IMR-90 (cell line): ENCODE results near the gene AS3MT. TPM values are rescaled to one million over a fixed set of nuclear protein-coding genes. Genes with fewer than 3 reads are reported as not detected.

Source experiments
- ATAC-seq: fragments of 200-7000 bp; cut with Tn5 transposase; 2 replicates; pipeline ENCODE4 v1.9.1; 2020; ENCODE audit warnings: low read depth, mild to moderate bottlenecking, moderate library complexity
- BruUV-seq: library from RNA; stranded (reverse); fragments of 400-500 nt; replicated peaks from 2 replicates; lab custom pipeline; 2021; lab: Mats Ljungman, UMichigan
- CTCF ChIA-PET: fragments of 300-600 bp; formaldehyde crosslinking; extraction: SDS; loops from one replicate; lab custom pipeline; 2021; ENCODE audit warnings: antibody characterized with exemption; lab: Yijun Ruan, JAX
- POLR2A ChIA-PET: fragments of 300-600 bp; sonication (Branson Sonifier 250); formaldehyde crosslinking; loops from one replicate; lab custom pipeline; 2022; ENCODE audit warnings: antibody characterized with exemption; ENCODE audit not compliant: unreplicated experiment; lab: Charles Lee
- DNase-seq: peaks from one replicate; pipeline ENCODE4 v3.0.0; 2013
- H2AFZ ChIP-seq: replicated peaks from 2 replicates; pipeline ENCODE3; 2013; ENCODE audit warnings: low read length, mild to moderate bottlenecking; ENCODE audit not compliant: poor library complexity
- H2AK5ac ChIP-seq: 2 replicates; pipeline ENCODE4 v1.6.1; 2013; ENCODE audit warnings: low read depth, low read length, inconsistent platforms
- H2AK9ac ChIP-seq: replicated peaks from 2 replicates; pipeline ENCODE3; 2013; ENCODE audit warnings: mild to moderate bottlenecking, low read depth, low read length, moderate library complexity; ENCODE audit not compliant: poor library complexity
- H2BK120ac ChIP-seq: 2 replicates; pipeline ENCODE4 v1.6.1; 2013; ENCODE audit warnings: low read depth, low read length, inconsistent platforms
- H2BK15ac ChIP-seq: 3 replicates; pipeline ENCODE4 v1.6.1; 2013; ENCODE audit warnings: low read depth, low read length, inconsistent platforms
- H2BK20ac ChIP-seq: 2 replicates; pipeline ENCODE4 v1.6.1; 2013; ENCODE audit warnings: low read depth, mild to moderate bottlenecking, inconsistent platforms, low read length, moderate library complexity
- H2BK5ac ChIP-seq: 2 replicates; pipeline ENCODE4 v1.6.1; 2013; ENCODE audit warnings: mild to moderate bottlenecking, low read depth, low read length, inconsistent platforms; ENCODE audit not compliant: poor library complexity, severe bottlenecking
- H3K14ac ChIP-seq: replicated peaks from 2 replicates; pipeline ENCODE4 v1.6.1; 2013; ENCODE audit warnings: low read depth, low read length, inconsistent platforms
- H3K18ac ChIP-seq: 2 replicates; pipeline ENCODE4 v1.6.1; 2013; ENCODE audit warnings: low read depth, low read length, control low read depth
- H3K23ac ChIP-seq: 2 replicates; pipeline ENCODE4 v1.6.1; 2013; ENCODE audit warnings: low read depth, low read length, inconsistent platforms
- H3K27ac ChIP-seq: 2 replicates; pipeline ENCODE4 v1.5.1; 2013; ENCODE audit warnings: mild to moderate bottlenecking, control low read depth, low read length; ENCODE audit not compliant: insufficient read depth
- H3K27me3 ChIP-seq: 2 replicates; pipeline ENCODE4 v1.6.1; 2013; ENCODE audit warnings: low read length; ENCODE audit not compliant: control insufficient read depth, insufficient read depth
- H3K36me3 ChIP-seq: 2 replicates; pipeline ENCODE4 v1.6.1; 2013; ENCODE audit warnings: low read length, mixed read lengths; ENCODE audit not compliant: control insufficient read depth, insufficient read depth
- H3K4ac ChIP-seq: 2 replicates; pipeline ENCODE4 v1.6.1; 2013; ENCODE audit warnings: low read depth, low read length, inconsistent platforms
- H3K4me1 ChIP-seq: 2 replicates; pipeline ENCODE4 v1.6.1; 2013; ENCODE audit warnings: low read length, mixed read lengths; ENCODE audit not compliant: control insufficient read depth, insufficient read depth
- H3K4me2 ChIP-seq: 2 replicates; pipeline ENCODE4 v1.6.1; 2013; ENCODE audit warnings: low read depth, mild to moderate bottlenecking, control low read depth, low read length, moderate library complexity
- H3K4me3 ChIP-seq: 2 replicates; pipeline ENCODE4 v1.5.1; 2013; ENCODE audit warnings: low read depth, mild to moderate bottlenecking, control low read depth, low read length, moderate library complexity; ENCODE audit not compliant: insufficient read depth
- H3K56ac ChIP-seq: 2 replicates; pipeline ENCODE4 v1.6.1; 2013; ENCODE audit warnings: low read length, inconsistent platforms; ENCODE audit not compliant: insufficient read depth; ENCODE audit errors: extremely low read depth
- H3K79me1 ChIP-seq, 2 experiments: 2 replicates each; pipeline ENCODE4 v1.6.1; 2013; ENCODE audit warnings: low read length in 2 of 2, inconsistent platforms in 1 of 2, low read depth in 1 of 2
- H3K9ac ChIP-seq: 2 replicates; pipeline ENCODE4 v1.6.1; 2013; ENCODE audit warnings: low read depth, low read length, control low read depth
- H3K9me1 ChIP-seq: 2 replicates; pipeline ENCODE4 v1.6.1; 2013; ENCODE audit warnings: low read length, inconsistent platforms; ENCODE audit not compliant: insufficient read depth
- H3K9me3 ChIP-seq: 2 replicates; pipeline ENCODE4 v1.6.1; 2013; ENCODE audit warnings: low read length; ENCODE audit not compliant: control insufficient read depth, insufficient read depth
- H4K20me1 ChIP-seq: 2 replicates; pipeline ENCODE4 v1.6.1; 2013; ENCODE audit warnings: low read length, inconsistent platforms; ENCODE audit not compliant: insufficient read depth
- H4K5ac ChIP-seq: 2 replicates; pipeline ENCODE4 v1.6.1; 2013; ENCODE audit warnings: mild to moderate bottlenecking, low read depth, low read length, control low read depth
- H4K8ac ChIP-seq, 2 experiments: 2 replicates each; pipeline ENCODE4 v1.6.1; 2013; ENCODE audit warnings: low read depth in 2 of 2, low read length in 2 of 2, control low read depth in 1 of 2, inconsistent platforms in 1 of 2
- H4K91ac ChIP-seq: 2 replicates; pipeline ENCODE4 v1.6.1; 2013; ENCODE audit warnings: low read depth, low read length, inconsistent platforms; ENCODE audit not compliant: insufficient read depth
- BHLHE40 ChIP-seq: fragments of 150-350 bp; IDR thresholded peaks from 2 replicates; pipeline ENCODE4 v1.6.1; 2016; ENCODE audit warnings: mild to moderate bottlenecking, low read depth, low read length
- CEBPB ChIP-seq: IDR thresholded peaks from 2 replicates; pipeline ENCODE4 v1.6.1; 2012; ENCODE audit warnings: low read depth, low read length, improper control_type of control experiment
- CTCF ChIP-seq: conservative IDR thresholded peaks from 2 replicates; pipeline ENCODE4 v1.5.1; 2012; ENCODE audit warnings: mild to moderate bottlenecking, low read depth, low read length, improper control_type of control experiment
- FOS ChIP-seq: fragments of 150-350 bp; IDR thresholded peaks from 2 replicates; pipeline ENCODE4 v1.6.1; 2016; ENCODE audit warnings: low read depth, low read length
- MAZ ChIP-seq: IDR thresholded peaks from 2 replicates; pipeline ENCODE4 v1.6.1; 2012; ENCODE audit warnings: low read depth, mild to moderate bottlenecking, low read length, improper control_type of control experiment, moderate library complexity, borderline replicate concordance
- MXI1 ChIP-seq: IDR thresholded peaks from 2 replicates; pipeline ENCODE4 v1.6.1; 2012; ENCODE audit warnings: low read depth, mild to moderate bottlenecking, low read length, moderate library complexity, borderline replicate concordance
- RAD21 ChIP-seq: IDR thresholded peaks from 2 replicates; pipeline ENCODE4 v1.6.1; 2012; ENCODE audit warnings: low read length, improper control_type of control experiment
- RCOR1 ChIP-seq: IDR thresholded peaks from 2 replicates; pipeline ENCODE4 v1.6.1; 2012; ENCODE audit warnings: mild to moderate bottlenecking, low read length, improper control_type of control experiment; ENCODE audit not compliant: insufficient replicate concordance
- USF2 ChIP-seq: fragments of 150-350 bp; IDR thresholded peaks from 2 replicates; pipeline ENCODE4 v1.6.1; 2017; ENCODE audit warnings: mild to moderate bottlenecking, antibody characterized with exemption, low read length, low read depth
- WGBS, 2 experiments: methylation state at CpG; one replicate each; pipeline versions ENCODE4 v1.1.5 to v1.1.7; 2013; ENCODE audit warnings: missing lambda C conversion rate in 2 of 2; ENCODE audit not compliant: insufficient read length in 1 of 2; ENCODE audit errors: extremely low coverage in 2 of 2; 5-methylcytosine and 5-hydroxymethylcytosine counted together
- dilution Hi-C: fragments of 300-500 bp; cut with HindIII; formaldehyde crosslinking; loops from one replicate; pipeline ENCODE4 v1.14.3; 2018; ENCODE audit warnings: low sequenced_read_pairs; ENCODE audit not compliant: unreplicated experiment
- in situ Hi-C: fragments of 300-500 bp; cut with MboI; formaldehyde crosslinking; loops from 3 replicates; pipeline ENCODE4 v1.14.3; 2019; ENCODE audit warnings: low sequenced_read_pairs, inconsistent platforms, mixed read lengths
- intact Hi-C: fragments of 100-400 bp; cut with micrococcal nuclease; formaldehyde crosslinking; loops from 2 replicates; pipeline ENCODE4 v1.10.0; 2022
- polyA plus RNA-seq, 3 experiments: library from polyadenylated mRNA; depleted of rRNA; stranded (reverse); fragments of >200 nt; gene quantifications; 2 replicates each; pipeline ENCODE4 v1.2.3, GENCODE V29; 2012; ENCODE audit warnings: low replicate concordance in 1 of 3
- total RNA-seq: library from RNA; depleted of rRNA; stranded (reverse); fragments of >200 nt; gene quantifications from 2 replicates; pipeline ENCODE4 v1.2.3, GENCODE V29; 2012

Gene AS3MT
- total and polyA plus RNA-seq, 2 of the 4 experiments (the other 2 are of a cell fraction): 2.7 to 3.6 TPM

GRCh38 chr10:102930720-102931119, 61.5 kb downstream of the AS3MT start:
- peaks cover 2% of the 10 kb centered on the region; the same call in 1 of the 2 replicates for H3K4me1 ChIP-seq
- peaks cover 7% of the 10 kb centered on the region; the same call in 1 of the 2 replicates for H4K20me1 ChIP-seq
- no peak overlapping the region for H2BK20ac ChIP-seq
- H3K4ac ChIP-seq: no peak overlapping the region
- peaks cover 15 to 64% of the 10 kb centered on the region in 2 experiments for H3K79me1 ChIP-seq
- H3K9me3 ChIP-seq: peaks cover 3% of the 10 kb centered on the region
- no peak for TF ChIP-seq FOS
- TF ChIP-seq MXI1: no peak
- no peak for TF ChIP-seq RCOR1
- TF ChIP-seq MAZ: no peak
- no peak for TF ChIP-seq BHLHE40
- TF ChIP-seq CTCF: no peak
- no peak for TF ChIP-seq USF2
- no peak for TF ChIP-seq RAD21
- no peak for TF ChIP-seq CEBPB
- H3K9ac ChIP-seq: no peak overlapping the region
- CTCF ChIA-PET: no interaction called here
- in situ Hi-C loops (no loop called here), dilution Hi-C loops (no loop called here), intact Hi-C loops (no loop called here)
- no peak overlapping the region for H2AK9ac ChIP-seq
- WGBS, 2 experiments: no CpG with 5 or more reads among the region's 2 CpGs
- H4K5ac ChIP-seq: no peak overlapping the region
- H3K23ac ChIP-seq: no peak overlapping the region
- H3K18ac ChIP-seq: no peak overlapping the region
- no peak overlapping the region for H2BK120ac ChIP-seq
- H3K27me3 ChIP-seq: no peaks in the 10 kb centered on the region
- no peak overlapping the region for H3K14ac ChIP-seq
- H3K4me2 ChIP-seq: no peak overlapping the region
- POLR2A ChIA-PET: no interaction called here
- H4K91ac ChIP-seq: no peak overlapping the region
- H2BK5ac ChIP-seq: no peak overlapping the region
- BruUV-seq: no TSS peak
- no peak overlapping the region for H2AK5ac ChIP-seq
- no peak overlapping the region for H4K8ac ChIP-seq
- no peak overlapping the region for H2AFZ ChIP-seq
- DNase-seq: no peak
- H2BK15ac ChIP-seq: no peak overlapping the region
- no peak overlapping the region for H3K27ac ChIP-seq
- peaks cover 3% of the 10 kb centered on the region for H3K9me1 ChIP-seq
- H3K4me3 ChIP-seq: no peak overlapping the region
- ATAC-seq: no peak
- H3K56ac ChIP-seq: no peak overlapping the region
- H3K36me3 ChIP-seq: peaks cover 8% of the 10 kb centered on the region
